Peyer's patch (tissue), 4 donors: Measurements from ENCODE around the gene SLC6A1. TPM values are rescaled to one million over a fixed set of nuclear protein-coding genes. Genes with fewer than 3 reads are reported as not detected.

Source experiments
- DNase-seq, 3 donors: peaks; one replicate each; pipeline ENCODE4 v3.0.0-alpha.2; 2017 to 2019
- H3K27ac ChIP-seq, 4 donors: fragments of 200-600 bp; sonication (generic); one replicate each; pipeline ENCODE4 v1.5.1; 2016 to 2019
- H3K27me3 ChIP-seq, 2 donors: fragments of 200-600 bp; sonication (generic); one replicate each; pipeline ENCODE4 v1.5.1; 2019
- H3K36me3 ChIP-seq, 3 donors: fragments of 200-600 bp; sonication (generic); one replicate each; pipeline ENCODE4 v1.5.1; 2016 to 2019
- H3K4me1 ChIP-seq, 4 donors: fragments of 200-600 bp; sonication (generic); one replicate each; pipeline ENCODE4 v1.5.1; 2016 to 2019
- H3K4me3 ChIP-seq, 4 donors: fragments of 200-600 bp; sonication (generic); 1 replicate in 3 of 4; 2 replicates in 1 of 4; pipeline ENCODE4 v1.5.1; 2016 to 2019; ENCODE audit warnings: mild to moderate bottlenecking in 1 of 4
- H3K9me3 ChIP-seq, 4 donors: fragments of 200-600 bp; sonication (generic); one replicate each; pipeline ENCODE4 v1.5.1; 2016 to 2019; ENCODE audit warnings: mild to moderate bottlenecking in 1 of 4
- POLR2A ChIP-seq, 2 donors: fragments of 450-650 bp; IDR thresholded peaks; one replicate each; pipeline ENCODE4 v1.5.1; 2017; ENCODE audit warnings: antibody characterized with exemption in 2 of 2, mild to moderate bottlenecking in 2 of 2, moderate library complexity in 2 of 2
- total RNA-seq, 4 donors: library from RNA; depleted of rRNA; stranded (reverse); fragments of >200 nt; gene quantifications; one replicate each; pipeline ENCODE4 v1.1.0, GENCODE V29; 2016
- TF ChIP-seq, protein P1 (sequence below), 6 experiments: fragments of 450-650 bp in 4 of 6; fragments of 200-600 bp in 2 of 6; sonication (generic) in 1 of 6; IDR thresholded peaks; one replicate each; pipeline ENCODE4 v1.5.1; 2017 to 2019; ENCODE audit warnings: antibody characterized with exemption in 6 of 6, mild to moderate bottlenecking in 3 of 6, moderate library complexity in 1 of 6

Gene SLC6A1
- total RNA-seq, 4 donors from 2014 or later = 0.27 to 5.0 (median 0.38) TPM; not detected in 1

DNA sequence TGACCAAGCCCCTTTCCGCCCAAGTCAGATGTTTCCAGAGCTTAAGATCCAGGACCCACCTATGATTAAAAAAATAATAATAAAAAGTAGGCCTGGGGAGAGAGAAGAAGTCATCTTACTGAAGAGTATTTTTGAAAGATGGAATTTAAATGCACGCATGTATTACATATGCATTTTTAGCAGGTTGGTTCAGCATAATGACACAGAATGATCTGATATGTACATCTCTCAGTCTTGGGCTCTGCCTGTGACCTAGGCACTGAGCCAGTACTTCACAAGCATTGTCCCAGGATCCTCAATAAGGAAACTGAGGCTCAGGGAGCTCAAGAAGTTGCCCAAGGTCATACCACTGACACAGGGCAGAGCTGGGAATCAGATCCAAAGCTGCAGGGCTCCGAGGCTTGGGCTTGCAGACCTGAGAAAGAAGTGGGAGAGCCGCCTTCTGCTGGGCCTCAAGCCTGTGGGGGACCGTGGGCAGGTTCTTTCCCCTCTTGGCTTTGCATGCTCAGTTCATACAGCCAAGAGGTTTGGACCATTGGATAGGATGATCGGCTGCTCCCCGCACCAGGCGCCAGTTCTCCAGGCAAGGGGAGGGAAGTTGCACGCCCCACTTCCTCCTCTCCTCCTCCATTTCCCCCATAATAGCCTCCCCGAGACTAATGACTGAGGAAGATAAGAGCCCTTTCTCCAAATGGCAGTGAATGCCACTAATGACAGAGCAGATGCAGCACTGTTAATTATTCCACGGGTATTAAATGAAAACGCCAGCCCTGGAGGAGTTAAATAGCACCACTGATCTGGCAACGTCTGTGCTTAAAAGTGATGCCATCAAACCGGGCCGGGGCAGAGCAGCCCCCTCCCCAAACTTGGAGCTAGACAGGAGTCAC is 6.9 kb downstream of the SLC6A1 start:
- Histone ChIP-seq H3K4me3 (no peak overlapping the region), H3K9me3 (no peaks in the 10 kb centered on the region), H3K36me3 (no peaks in the 10 kb centered on the region), H3K27ac (no peak overlapping the region), H3K27me3 (no peaks in the 10 kb centered on the region), H3K4me1 (no peaks in the 10 kb centered on the region)
- DNase-seq = no peak
- TF ChIP-seq POLR2A (IDR thresholded peaks at IDR 0.05) = no peak
- TF ChIP-seq, protein P1, sequence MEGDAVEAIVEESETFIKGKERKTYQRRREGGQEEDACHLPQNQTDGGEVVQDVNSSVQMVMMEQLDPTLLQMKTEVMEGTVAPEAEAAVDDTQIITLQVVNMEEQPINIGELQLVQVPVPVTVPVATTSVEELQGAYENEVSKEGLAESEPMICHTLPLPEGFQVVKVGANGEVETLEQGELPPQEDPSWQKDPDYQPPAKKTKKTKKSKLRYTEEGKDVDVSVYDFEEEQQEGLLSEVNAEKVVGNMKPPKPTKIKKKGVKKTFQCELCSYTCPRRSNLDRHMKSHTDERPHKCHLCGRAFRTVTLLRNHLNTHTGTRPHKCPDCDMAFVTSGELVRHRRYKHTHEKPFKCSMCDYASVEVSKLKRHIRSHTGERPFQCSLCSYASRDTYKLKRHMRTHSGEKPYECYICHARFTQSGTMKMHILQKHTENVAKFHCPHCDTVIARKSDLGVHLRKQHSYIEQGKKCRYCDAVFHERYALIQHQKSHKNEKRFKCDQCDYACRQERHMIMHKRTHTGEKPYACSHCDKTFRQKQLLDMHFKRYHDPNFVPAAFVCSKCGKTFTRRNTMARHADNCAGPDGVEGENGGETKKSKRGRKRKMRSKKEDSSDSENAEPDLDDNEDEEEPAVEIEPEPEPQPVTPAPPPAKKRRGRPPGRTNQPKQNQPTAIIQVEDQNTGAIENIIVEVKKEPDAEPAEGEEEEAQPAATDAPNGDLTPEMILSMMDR (IDR thresholded peaks at IDR 0.05) = no peak

DNA sequence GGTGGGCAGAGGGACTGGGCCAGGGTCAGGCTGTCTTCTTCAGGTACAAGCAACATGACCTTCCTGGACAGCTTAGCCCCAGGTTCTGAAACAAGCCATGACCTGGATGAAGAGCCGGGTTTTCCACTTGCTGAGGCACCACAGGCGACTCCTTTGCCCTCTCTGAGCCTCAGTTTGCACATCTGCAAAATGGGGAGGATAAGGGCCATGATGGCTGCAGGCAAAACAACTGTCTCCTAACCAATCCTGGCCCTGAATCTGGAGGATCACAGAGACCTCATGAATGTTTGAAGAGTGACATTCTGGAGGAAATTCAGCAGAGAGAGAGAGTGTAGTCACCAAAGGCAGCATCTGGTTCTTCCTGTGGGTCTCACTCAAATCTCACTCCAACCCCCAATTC is 8.0 kb downstream of the SLC6A1 start:
- DNase-seq = no peak
- H3K27me3 ChIP-seq = no peaks in the 10 kb centered on the region
- H3K36me3 ChIP-seq = no peaks in the 10 kb centered on the region
- H3K4me1 ChIP-seq = no peaks in the 10 kb centered on the region
- no peaks in the 10 kb centered on the region for H3K9me3 ChIP-seq
- no peak overlapping the region for H3K27ac ChIP-seq
- TF ChIP-seq, protein P1 (IDR thresholded peaks at IDR 0.05) = no peak
- TF ChIP-seq POLR2A (IDR thresholded peaks at IDR 0.05) = no peak
- no peak overlapping the region for H3K4me3 ChIP-seq

DNA sequence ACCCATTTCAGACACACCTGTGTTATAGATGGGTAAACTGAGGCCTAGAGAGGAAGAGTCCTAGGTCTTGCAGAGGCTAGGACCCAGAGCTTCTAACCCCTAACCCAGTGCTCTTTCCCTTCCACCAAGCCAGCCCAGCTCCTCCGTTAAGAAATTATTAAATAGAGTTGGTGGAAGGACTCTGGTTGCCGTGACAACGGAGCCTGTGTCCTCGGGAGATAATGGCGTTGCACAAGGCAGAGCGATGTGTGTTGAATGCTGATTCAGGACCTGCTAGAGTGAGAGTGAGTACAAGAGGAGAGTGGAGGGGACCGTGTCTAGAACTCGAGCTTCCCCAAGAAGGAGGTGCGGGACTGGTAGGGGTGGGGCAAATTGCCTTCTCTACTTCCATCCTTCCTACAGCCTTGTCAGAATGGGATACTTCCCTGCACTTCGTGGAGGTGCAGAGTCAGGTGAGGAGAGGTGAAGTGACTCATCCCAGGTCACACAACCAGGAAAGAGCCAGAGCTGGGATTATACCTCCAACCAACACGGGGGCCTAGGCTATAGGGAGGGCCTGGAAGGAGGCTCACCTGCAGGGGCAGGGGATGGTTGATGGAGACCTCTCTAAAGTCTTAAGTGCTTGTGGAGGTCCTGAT is 8.6 kb downstream of the SLC6A1 start:
- TF ChIP-seq, protein P1 (IDR thresholded peaks at IDR 0.05) = no peak
- TF ChIP-seq POLR2A (IDR thresholded peaks at IDR 0.05) = no peak
- Histone ChIP-seq H3K4me3 (no peak overlapping the region), H3K9me3 (no peaks in the 10 kb centered on the region), H3K27ac (no peak overlapping the region), H3K36me3 (no peaks in the 10 kb centered on the region), H3K27me3 (no peaks in the 10 kb centered on the region), H3K4me1 (no peaks in the 10 kb centered on the region)
- no peak for DNase-seq

DNA sequence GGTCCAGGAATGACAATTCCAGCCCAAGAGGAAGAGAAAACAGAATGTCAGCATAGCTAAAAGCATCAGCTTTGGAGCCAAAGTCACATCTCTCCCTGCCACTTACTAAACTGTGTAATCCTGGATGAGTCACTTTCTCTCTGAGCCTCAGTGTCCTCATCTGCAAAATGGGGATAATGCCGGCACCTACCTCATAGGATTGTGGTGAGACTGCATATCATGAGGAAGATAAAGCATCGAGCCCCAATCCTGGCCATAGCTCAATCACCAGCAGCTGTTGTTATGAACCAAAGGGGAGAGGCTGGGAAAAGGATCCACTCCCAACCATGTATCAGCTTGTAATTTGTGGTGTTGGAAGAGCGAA is 9.1 kb downstream of the SLC6A1 start:
- Histone ChIP-seq H3K4me1 (no peaks in the 10 kb centered on the region), H3K9me3 (no peaks in the 10 kb centered on the region), H3K27me3 (no peaks in the 10 kb centered on the region), H3K4me3 (no peak overlapping the region), H3K36me3 (no peaks in the 10 kb centered on the region), H3K27ac (no peak overlapping the region)
- TF ChIP-seq, protein P1 (IDR thresholded peaks at IDR 0.05) = no peak
- TF ChIP-seq POLR2A (IDR thresholded peaks at IDR 0.05) = no peak
- no peak for DNase-seq

DNA sequence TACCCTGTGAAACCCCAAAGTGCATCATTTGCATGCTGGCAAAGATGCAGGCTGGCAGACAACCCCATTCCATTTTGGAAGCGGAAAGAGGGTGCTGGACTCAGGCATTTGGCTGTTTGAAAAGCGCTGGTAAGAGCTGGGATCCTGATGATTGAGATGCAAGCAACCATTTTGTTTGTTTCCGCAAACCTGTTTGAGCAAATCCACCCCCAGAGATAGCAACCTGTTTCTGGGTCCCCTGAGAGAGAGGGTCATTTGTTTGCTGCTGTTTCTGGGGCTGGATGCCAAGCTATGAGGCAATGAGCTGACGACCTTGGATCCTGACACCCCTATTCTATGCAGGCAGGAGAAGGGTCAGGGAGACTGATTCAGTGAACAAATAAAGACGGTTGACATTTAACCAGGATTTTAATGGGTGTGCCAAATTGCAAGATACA is 9.8 kb downstream of the SLC6A1 start:
- H3K27me3 ChIP-seq = no peaks in the 10 kb centered on the region
- no peaks in the 10 kb centered on the region for H3K9me3 ChIP-seq
- no peak for DNase-seq
- H3K4me1 ChIP-seq = no peaks in the 10 kb centered on the region
- TF ChIP-seq, protein P1 (IDR thresholded peaks at IDR 0.05) = no peak
- no peak for TF ChIP-seq POLR2A (IDR thresholded peaks at IDR 0.05)
- no peaks in the 10 kb centered on the region for H3K36me3 ChIP-seq
- H3K4me3 ChIP-seq = no peak overlapping the region
- H3K27ac ChIP-seq = no peak overlapping the region
